SK-N-SH (cell line): ENCODE measurements around the gene C6orf163. TPM values are rescaled to one million over a fixed set of nuclear protein-coding genes. Genes with fewer than 3 reads are reported as not detected.

ENCODE experiments used
- CTCF ChIA-PET: fragments of 300-600, 350-600 bp; formaldehyde crosslinking; extraction: SDS; loops from one replicate; lab custom pipeline; 2021; lab: Yijun Ruan, JAX
- POLR2A ChIA-PET: fragments of 350-600 bp; sonication (Branson Sonifier 250); formaldehyde crosslinking; extraction: SDS; loops from one replicate; lab custom pipeline; 2020; ENCODE audit warnings: antibody characterized with exemption, inconsistent platforms; lab: Yijun Ruan, JAX
- DNase-seq: peaks from one replicate; pipeline ENCODE4 v3.0.0; 2012
- H2AFZ ChIP-seq: fragments of 200-600 bp; sonication (generic); 2 replicates; pipeline ENCODE4 v1.8.1; 2016; ENCODE audit warnings: antibody characterized with exemption, mild to moderate bottlenecking, low read depth
- H3F3A ChIP-seq: fragments of 200-600 bp; sonication (generic); replicated peaks from 2 replicates; pipeline ENCODE3; 2016; ENCODE audit warnings: antibody characterized with exemption, mild to moderate bottlenecking; ENCODE audit not compliant: insufficient read depth
- H3K27ac ChIP-seq, 2 experiments: fragments of 200-500 bp in 1 of 2; fragments of 200-600 bp in 1 of 2; sonication (Bioruptor generic) in 1 of 2; sonication (generic), shearing (Covaris generic) in 1 of 2; 2 replicates each; pipeline versions ENCODE4 v1.5.1 to v1.6.1; 2014 to 2016; ENCODE audit warnings: low read depth in 2 of 2, inconsistent platforms in 1 of 2, low read length in 1 of 2, mild to moderate bottlenecking in 1 of 2, mixed read lengths in 1 of 2
- H3K27me3 ChIP-seq: fragments of 200-600 bp; sonication (generic), shearing (Covaris generic); 2 replicates; pipeline ENCODE4 v1.6.1; 2016; ENCODE audit warnings: mixed run types; ENCODE audit not compliant: insufficient read depth
- H3K36me3 ChIP-seq, 2 experiments: fragments of 200-500 bp in 1 of 2; fragments of 200-600 bp in 1 of 2; sonication (Bioruptor generic) in 1 of 2; sonication (generic) in 1 of 2; replicated peaks in 1 of 2; 2 replicates each; pipeline versions ENCODE3 to v1.5.1; 2014 to 2016; ENCODE audit warnings: low read length in 1 of 2, mild to moderate bottlenecking in 1 of 2; ENCODE audit not compliant: insufficient read depth in 2 of 2, control insufficient read depth in 1 of 2
- H3K4me1 ChIP-seq, 2 experiments: fragments of 200-500 bp in 1 of 2; fragments of 200-600 bp in 1 of 2; sonication (Bioruptor generic) in 1 of 2; sonication (generic), shearing (Covaris generic) in 1 of 2; 2 replicates each; pipeline versions ENCODE4 v1.5.1 to v1.6.1; 2014 to 2016; ENCODE audit warnings: low read depth in 1 of 2, low read length in 1 of 2, mixed run types in 1 of 2; ENCODE audit not compliant: insufficient read depth in 2 of 2, control insufficient read depth in 1 of 2
- H3K4me2 ChIP-seq: fragments of 200-600 bp; sonication (generic), shearing (Covaris generic); 2 replicates; pipeline ENCODE4 v1.6.1; 2017; ENCODE audit warnings: mixed run types
- H3K4me3 ChIP-seq, 2 experiments: fragments of 200-500 bp in 1 of 2; fragments of 200-600 bp in 1 of 2; sonication (Bioruptor generic) in 1 of 2; sonication (generic), shearing (Covaris generic) in 1 of 2; 2 replicates each; pipeline versions ENCODE4 v1.5.1 to v1.8.1; 2014 to 2016; ENCODE audit warnings: low read depth in 2 of 2, inconsistent platforms in 1 of 2, low read length in 1 of 2, mild to moderate bottlenecking in 1 of 2, mixed read lengths in 1 of 2, moderate library complexity in 1 of 2
- H3K79me2 ChIP-seq: fragments of 200-600 bp; sonication (generic); 2 replicates; pipeline ENCODE4 v1.8.1; 2017; ENCODE audit warnings: mild to moderate bottlenecking; ENCODE audit not compliant: insufficient read depth
- H3K9ac ChIP-seq: fragments of 200-600 bp; sonication (generic); 2 replicates; pipeline ENCODE4 v1.6.1; 2017; ENCODE audit warnings: mixed run types
- H3K9me2 ChIP-seq: fragments of 200-600 bp; sonication (generic); 2 replicates; pipeline ENCODE4 v1.6.1; 2017; ENCODE audit warnings: mixed run types
- H3K9me3 ChIP-seq: fragments of 200-600 bp; sonication (generic); 2 replicates; pipeline ENCODE4 v1.6.1; 2017; ENCODE audit warnings: mixed run types, mild to moderate bottlenecking, moderate library complexity
- H4K20me1 ChIP-seq: fragments of 200-600 bp; sonication (generic); 2 replicates; pipeline ENCODE4 v1.6.1; 2017; ENCODE audit warnings: mild to moderate bottlenecking, mixed run types; ENCODE audit not compliant: insufficient read depth
- CHD2 ChIP-seq: fragments of 150-350 bp; IDR thresholded peaks from 2 replicates; pipeline ENCODE4 v1.6.1; 2018; ENCODE audit warnings: low read length; ENCODE audit not compliant: partially characterized antibody
- GABPA ChIP-seq: IDR thresholded peaks from 2 replicates; pipeline ENCODE4 v1.4.0; 2012; ENCODE audit warnings: low read depth, mild to moderate bottlenecking
- JUND ChIP-seq: IDR thresholded peaks from 2 replicates; pipeline ENCODE4 v1.4.0; 2012
- MXI1 ChIP-seq: IDR thresholded peaks from 2 replicates; pipeline ENCODE4 v1.6.1; 2012; ENCODE audit warnings: mild to moderate bottlenecking, low read depth, low read length, improper control_type of control experiment
- NFIC ChIP-seq: IDR thresholded peaks from 2 replicates; pipeline ENCODE4 v1.4.0; 2012; ENCODE audit warnings: borderline replicate concordance
- NRF1 ChIP-seq: IDR thresholded peaks from 2 replicates; pipeline ENCODE4 v1.6.1; 2012; ENCODE audit warnings: low read depth, mild to moderate bottlenecking, low read length
- POLR2AphosphoS5 ChIP-seq: IDR thresholded peaks from 2 replicates; pipeline ENCODE4 v1.6.1; 2012; ENCODE audit warnings: low read depth, low read length
- RCOR1 ChIP-seq: fragments of 150-350 bp; IDR thresholded peaks from 2 replicates; pipeline ENCODE4 v1.6.1; 2017; ENCODE audit warnings: antibody characterized with exemption, low read length
- REST ChIP-seq: IDR thresholded peaks from 2 replicates; pipeline ENCODE4 v1.6.1; 2012; ENCODE audit warnings: mild to moderate bottlenecking, low read depth, low read length, moderate library complexity
- RXRA ChIP-seq: IDR thresholded peaks from 2 replicates; pipeline ENCODE4 v1.4.0; 2012; ENCODE audit warnings: low read depth, mild to moderate bottlenecking, borderline replicate concordance
- SIN3A ChIP-seq: IDR thresholded peaks from 2 replicates; pipeline ENCODE4 v1.6.1; 2012; ENCODE audit warnings: low read depth, mild to moderate bottlenecking, low read length, moderate library complexity, borderline replicate concordance
- SMC3 ChIP-seq: IDR thresholded peaks from 2 replicates; pipeline ENCODE4 v1.6.1; 2012; ENCODE audit warnings: low read depth, low read length, improper control_type of control experiment
- TCF12 ChIP-seq: IDR thresholded peaks from 2 replicates; pipeline ENCODE4 v1.4.0; 2012
- TEAD4 ChIP-seq: IDR thresholded peaks from 2 replicates; pipeline ENCODE4 v1.4.0; 2012; ENCODE audit warnings: mild to moderate bottlenecking, borderline replicate concordance; ENCODE audit not compliant: insufficient read depth
- YY1 ChIP-seq: IDR thresholded peaks from 2 replicates; pipeline ENCODE4 v1.4.0; 2012; ENCODE audit warnings: low read depth, mild to moderate bottlenecking
- WGBS: methylation state at CpG from one replicate; pipeline ENCODE4 v1.1.6; 2017; ENCODE audit warnings: low lambda C conversion rate; 5-methylcytosine and 5-hydroxymethylcytosine counted together
- polyA plus RNA-seq, 3 experiments: library from polyadenylated mRNA; depleted of rRNA; stranded (reverse); fragments of >200 nt; gene quantifications; 2 replicates each; pipeline ENCODE4 v1.2.3, GENCODE V29; 2012
- TF ChIP-seq, protein P1 (sequence below): fragments of 150-350 bp; IDR thresholded peaks from 2 replicates; pipeline ENCODE4 v1.6.1; 2016; ENCODE audit warnings: mild to moderate bottlenecking, low read depth, low read length
- TF ChIP-seq, protein P2 (sequence below): IDR thresholded peaks from 2 replicates; pipeline ENCODE4 v1.4.0; 2012; ENCODE audit warnings: low read depth
- TF ChIP-seq, protein P3 (sequence below): fragments of 200-600 bp; sonication (generic); IDR thresholded peaks from 2 replicates; pipeline ENCODE4 v1.6.1; 2017; ENCODE audit warnings: antibody characterized with exemption, mild to moderate bottlenecking, moderate library complexity

Gene C6orf163
- polyA plus RNA-seq, 1 of the 3 experiments (the other 2 are of a cell fraction), result 0.49 TPM

DNA sequence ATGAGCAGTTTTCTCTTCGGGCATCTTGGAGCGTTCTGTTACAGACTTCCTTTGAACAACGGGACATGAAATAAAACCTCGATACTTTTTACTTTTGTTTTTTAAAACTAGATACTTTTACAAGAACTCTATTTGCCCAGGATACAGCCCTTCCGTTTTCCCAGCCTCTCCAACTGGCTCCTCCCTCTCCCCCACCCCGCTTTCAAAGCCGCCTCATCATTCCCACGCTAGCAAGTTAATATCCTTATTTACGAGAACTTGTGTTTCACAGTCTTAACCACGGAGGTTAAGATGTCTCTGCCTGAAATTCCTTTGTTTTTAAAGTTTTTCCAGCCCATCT lies 62.9 kb downstream of the C6orf163 start:
- Histone ChIP-seq H3K79me2 (no peaks in the 10 kb centered on the region), H2AFZ (peak overlapping the region; percentile 99), H3K9me2 (no peaks in the 10 kb centered on the region), H3K4me2 (peak overlapping the region; percentile 73), H4K20me1 (no peaks in the 10 kb centered on the region), H3K36me3 (no peaks in the 10 kb centered on the region), H3K9ac (peak overlapping the region; percentile 56), H3K27me3 (no peaks in the 10 kb centered on the region), H3K27ac (peak overlapping the region; percentile 44 to 87), H3K9me3 (no peaks in the 10 kb centered on the region), H3K4me1 (peaks cover 0 to 2% of the 10 kb centered on the region in 2 experiments; a peak in 1 of 4 replicates), H3F3A (peaks cover 8% of the 10 kb centered on the region), H3K4me3 (peak overlapping the region; percentile 93 to 96)
- DNase-seq, result no peak
- ChIA-PET POLR2A (no interaction called here), CTCF (interaction anchor here (2.2 kb wide), 1 partner anchor 15 kb away, joined by 10 read pairs; no protein-coding TSS in a partner anchor)
- 2% methylated on average over 10 of the region's 10 CpGs for WGBS
- TF ChIP-seq, protein P1, sequence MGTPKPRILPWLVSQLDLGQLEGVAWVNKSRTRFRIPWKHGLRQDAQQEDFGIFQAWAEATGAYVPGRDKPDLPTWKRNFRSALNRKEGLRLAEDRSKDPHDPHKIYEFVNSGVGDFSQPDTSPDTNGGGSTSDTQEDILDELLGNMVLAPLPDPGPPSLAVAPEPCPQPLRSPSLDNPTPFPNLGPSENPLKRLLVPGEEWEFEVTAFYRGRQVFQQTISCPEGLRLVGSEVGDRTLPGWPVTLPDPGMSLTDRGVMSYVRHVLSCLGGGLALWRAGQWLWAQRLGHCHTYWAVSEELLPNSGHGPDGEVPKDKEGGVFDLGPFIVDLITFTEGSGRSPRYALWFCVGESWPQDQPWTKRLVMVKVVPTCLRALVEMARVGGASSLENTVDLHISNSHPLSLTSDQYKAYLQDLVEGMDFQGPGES, result no peak
- TF ChIP-seq SMC3, result no peak
- TF ChIP-seq TCF12, result no peak
- no peak for TF ChIP-seq GABPA
- no peak for TF ChIP-seq JUND
- TF ChIP-seq, protein P2, sequence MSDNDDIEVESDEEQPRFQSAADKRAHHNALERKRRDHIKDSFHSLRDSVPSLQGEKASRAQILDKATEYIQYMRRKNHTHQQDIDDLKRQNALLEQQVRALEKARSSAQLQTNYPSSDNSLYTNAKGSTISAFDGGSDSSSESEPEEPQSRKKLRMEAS, result peak; percentile 6; the same call in 1 of the 2 replicates
- TF ChIP-seq NFIC, result no peak
- TF ChIP-seq TEAD4, result no peak
- 0 out of 2 replicates have a peak, but pooled peaks have one; percentile 17 for TF ChIP-seq POLR2AphosphoS5

GRCh38 chr6:87407901-87408720 lies 63.5 kb downstream of the C6orf163 start, which contains the start of gene CFAP206:
CFAP206 (plus strand) TSS chr6:87407972; CDS start chr6:87409840, 1,868 bp downstream.
- H3K27ac ChIP-seq, result peak within 1 kb of the TSS; percentile 87 to 95

More at GRCh38 chr6:87407901-87408720, 63.5 kb downstream of the C6orf163 start, which contains the start of gene CFAP206:
- no peaks in the 10 kb centered on the region for H3K9me3 ChIP-seq
- H3F3A ChIP-seq, result peaks cover 8% of the 10 kb centered on the region
- H3K4me2 ChIP-seq, result peak within 1 kb of the TSS; percentile 73
- DNase-seq, result peak; percentile 93
- 0% methylated on average over 5 of the region's 82 CpGs for WGBS
- no peaks in the 10 kb centered on the region for H3K27me3 ChIP-seq
- peak within 1 kb of the TSS; percentile 99 for H2AFZ ChIP-seq
- no peaks in the 10 kb centered on the region for H4K20me1 ChIP-seq
- ChIA-PET CTCF (interaction anchor here (1.0 to 2.2 kb wide), 3 partner anchors 15 to 86 kb away, joined by 3 to 10 read pairs (median 4); partner anchors contain the start of gene SMIM8), POLR2A (interaction anchor here (0.9 to 1.5 kb wide), 2 partner anchors 64 to 1766 kb away, joined by 3 to 4 read pairs; partner anchors contain the start of genes SLC35A1 and SYNCRIP)
- H3K4me1 ChIP-seq, result peaks cover 0 to 2% of the 10 kb centered on the region in 2 experiments; a peak in 1 of 4 replicates
- no peaks in the 10 kb centered on the region for H3K79me2 ChIP-seq
- H3K9ac ChIP-seq, result peak within 1 kb of the TSS; percentile 56
- H3K9me2 ChIP-seq, result no peaks in the 10 kb centered on the region
- TF ChIP-seq RCOR1 (no peak), REST (no peak), SIN3A (0 out of 2 replicates have a peak, but pooled peaks have one; percentile 29), YY1 (0 out of 2 replicates have a peak, but pooled peaks have one; percentile 56), MXI1 (peak; percentile 8; the same call in 1 of the 2 replicates), POLR2AphosphoS5 (peak; percentile 38; the same call in 1 of the 2 replicates), RXRA (no peak), NRF1 (peak; percentile 93), CHD2 (peak; percentile 8)
- TF ChIP-seq, protein P2, result peak; percentile 7; the same call in 1 of the 2 replicates
- TF ChIP-seq, protein P3, sequence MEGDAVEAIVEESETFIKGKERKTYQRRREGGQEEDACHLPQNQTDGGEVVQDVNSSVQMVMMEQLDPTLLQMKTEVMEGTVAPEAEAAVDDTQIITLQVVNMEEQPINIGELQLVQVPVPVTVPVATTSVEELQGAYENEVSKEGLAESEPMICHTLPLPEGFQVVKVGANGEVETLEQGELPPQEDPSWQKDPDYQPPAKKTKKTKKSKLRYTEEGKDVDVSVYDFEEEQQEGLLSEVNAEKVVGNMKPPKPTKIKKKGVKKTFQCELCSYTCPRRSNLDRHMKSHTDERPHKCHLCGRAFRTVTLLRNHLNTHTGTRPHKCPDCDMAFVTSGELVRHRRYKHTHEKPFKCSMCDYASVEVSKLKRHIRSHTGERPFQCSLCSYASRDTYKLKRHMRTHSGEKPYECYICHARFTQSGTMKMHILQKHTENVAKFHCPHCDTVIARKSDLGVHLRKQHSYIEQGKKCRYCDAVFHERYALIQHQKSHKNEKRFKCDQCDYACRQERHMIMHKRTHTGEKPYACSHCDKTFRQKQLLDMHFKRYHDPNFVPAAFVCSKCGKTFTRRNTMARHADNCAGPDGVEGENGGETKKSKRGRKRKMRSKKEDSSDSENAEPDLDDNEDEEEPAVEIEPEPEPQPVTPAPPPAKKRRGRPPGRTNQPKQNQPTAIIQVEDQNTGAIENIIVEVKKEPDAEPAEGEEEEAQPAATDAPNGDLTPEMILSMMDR, result peak; percentile 29
- no peaks in the 10 kb centered on the region for H3K36me3 ChIP-seq
- H3K4me3 ChIP-seq, result peak within 1 kb of the TSS; percentile 93 to 96
